Suprapubic skin (tissue), 4 donors: Measurements from ENCODE around the gene NTN4. TPM values are rescaled to one million over a fixed set of nuclear protein-coding genes. Genes with fewer than 3 reads are reported as not detected.

Source experiments
- DNase-seq, 2 donors: peaks; one replicate each; pipeline ENCODE4 v3.0.0-alpha.2; 2019; ENCODE audit warnings: low spot score in 2 of 2
- H3K27ac ChIP-seq: fragments of 200-600 bp; sonication (generic); one replicate; pipeline ENCODE4 v1.5.1; 2019
- H3K27me3 ChIP-seq: fragments of 200-600 bp; sonication (generic); one replicate; pipeline ENCODE4 v1.5.1; 2019
- H3K36me3 ChIP-seq: fragments of 200-600 bp; sonication (generic); one replicate; pipeline ENCODE4 v1.5.1; 2019
- H3K4me1 ChIP-seq: fragments of 200-600 bp; sonication (generic); one replicate; pipeline ENCODE4 v1.5.1; 2019
- H3K4me3 ChIP-seq: fragments of 200-600 bp; sonication (generic); one replicate; pipeline ENCODE4 v1.5.1; 2019; ENCODE audit warnings: mild to moderate bottlenecking
- H3K9me3 ChIP-seq: fragments of 200-600 bp; sonication (generic); one replicate; pipeline ENCODE4 v1.5.1; 2019
- EP300 ChIP-seq: sonication (generic); formaldehyde crosslinking; IDR thresholded peaks from one replicate; pipeline ENCODE4 v1.6.1; 2017; ENCODE audit warnings: antibody characterized with exemption
- POLR2A ChIP-seq, 2 donors: fragments of 450-650 bp; IDR thresholded peaks; one replicate each; pipeline ENCODE4 v1.6.1; 2017; ENCODE audit warnings: antibody characterized with exemption in 2 of 2, mild to moderate bottlenecking in 2 of 2, moderate library complexity in 2 of 2
- POLR2AphosphoS5 ChIP-seq, 3 donors: sonication (generic); formaldehyde crosslinking; IDR thresholded peaks; one replicate each; pipeline ENCODE4 v1.6.1; 2017; ENCODE audit warnings: antibody characterized with exemption in 3 of 3
- WGBS: methylation state at CpG from one replicate; pipeline ENCODE4 v1.1.5; 2018; 5-methylcytosine and 5-hydroxymethylcytosine counted together
- total RNA-seq, 4 donors: library from RNA; depleted of rRNA; stranded (reverse); fragments of >200 nt; gene quantifications; one replicate each; pipeline ENCODE4 v1.1.0, GENCODE V29; 2016
- TF ChIP-seq, protein P1 (sequence below), 2 donors: fragments of 200-600 bp in 1 of 2; fragments of 450-650 bp in 1 of 2; sonication (generic) in 1 of 2; IDR thresholded peaks; one replicate each; pipeline ENCODE4 v1.5.1; 2016 to 2019; ENCODE audit warnings: antibody characterized with exemption in 2 of 2, mild to moderate bottlenecking in 1 of 2, moderate library complexity in 1 of 2

The NTN4 gene
- total RNA-seq, 4 donors from 2014 or later, result 7.2 to 18.7 (median 13.0) TPM

DNA sequence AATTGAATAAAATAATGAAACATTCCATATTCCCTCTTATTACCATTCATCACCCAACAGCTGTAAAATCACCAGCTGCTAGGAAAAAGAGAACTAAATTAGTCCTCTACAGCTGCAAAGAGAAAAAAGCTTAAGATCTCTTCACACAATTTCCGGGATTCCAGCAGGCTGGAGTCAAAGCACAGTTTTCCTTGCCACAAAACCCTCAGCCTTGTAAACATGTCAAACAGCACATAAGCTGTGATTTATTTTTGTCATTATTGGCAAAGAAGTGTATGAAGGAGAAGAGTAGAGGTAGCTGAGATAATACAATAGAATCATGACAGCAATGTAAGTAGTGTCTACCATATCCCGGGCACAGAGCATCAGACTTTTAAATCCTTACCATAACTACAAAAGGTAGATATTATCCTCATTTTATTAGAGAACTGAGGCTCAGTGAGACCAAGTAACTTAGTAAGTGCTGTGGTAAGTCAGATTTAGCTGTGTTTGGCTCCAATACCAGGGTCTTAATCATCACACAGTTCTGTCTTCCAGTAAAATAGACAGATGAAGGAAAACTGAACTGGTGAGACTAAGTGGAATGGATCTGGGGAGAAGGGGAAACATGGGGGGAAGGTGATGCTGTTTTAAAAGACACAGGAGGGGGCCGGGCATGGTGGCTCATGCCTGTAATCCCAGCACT, 57.3 kb downstream of the NTN4 start:
- 48% methylated on average over 3 of the region's 3 CpGs for WGBS
- no peak overlapping the region for H3K4me3 ChIP-seq
- no peaks in the 10 kb centered on the region for H3K9me3 ChIP-seq
- no peaks in the 10 kb centered on the region for H3K36me3 ChIP-seq
- peaks cover 20% of the 10 kb centered on the region for H3K4me1 ChIP-seq
- DNase-seq, result no peak
- peak overlapping the region; percentile 48 for H3K27ac ChIP-seq
- TF ChIP-seq POLR2A (IDR thresholded peaks at IDR 0.05) (no peak), POLR2AphosphoS5 (IDR thresholded peaks at IDR 0.05) (no peak), EP300 (no peak)
- TF ChIP-seq, protein P1, sequence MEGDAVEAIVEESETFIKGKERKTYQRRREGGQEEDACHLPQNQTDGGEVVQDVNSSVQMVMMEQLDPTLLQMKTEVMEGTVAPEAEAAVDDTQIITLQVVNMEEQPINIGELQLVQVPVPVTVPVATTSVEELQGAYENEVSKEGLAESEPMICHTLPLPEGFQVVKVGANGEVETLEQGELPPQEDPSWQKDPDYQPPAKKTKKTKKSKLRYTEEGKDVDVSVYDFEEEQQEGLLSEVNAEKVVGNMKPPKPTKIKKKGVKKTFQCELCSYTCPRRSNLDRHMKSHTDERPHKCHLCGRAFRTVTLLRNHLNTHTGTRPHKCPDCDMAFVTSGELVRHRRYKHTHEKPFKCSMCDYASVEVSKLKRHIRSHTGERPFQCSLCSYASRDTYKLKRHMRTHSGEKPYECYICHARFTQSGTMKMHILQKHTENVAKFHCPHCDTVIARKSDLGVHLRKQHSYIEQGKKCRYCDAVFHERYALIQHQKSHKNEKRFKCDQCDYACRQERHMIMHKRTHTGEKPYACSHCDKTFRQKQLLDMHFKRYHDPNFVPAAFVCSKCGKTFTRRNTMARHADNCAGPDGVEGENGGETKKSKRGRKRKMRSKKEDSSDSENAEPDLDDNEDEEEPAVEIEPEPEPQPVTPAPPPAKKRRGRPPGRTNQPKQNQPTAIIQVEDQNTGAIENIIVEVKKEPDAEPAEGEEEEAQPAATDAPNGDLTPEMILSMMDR (IDR thresholded peaks at IDR 0.05), result no peak
- H3K27me3 ChIP-seq, result no peaks in the 10 kb centered on the region

DNA sequence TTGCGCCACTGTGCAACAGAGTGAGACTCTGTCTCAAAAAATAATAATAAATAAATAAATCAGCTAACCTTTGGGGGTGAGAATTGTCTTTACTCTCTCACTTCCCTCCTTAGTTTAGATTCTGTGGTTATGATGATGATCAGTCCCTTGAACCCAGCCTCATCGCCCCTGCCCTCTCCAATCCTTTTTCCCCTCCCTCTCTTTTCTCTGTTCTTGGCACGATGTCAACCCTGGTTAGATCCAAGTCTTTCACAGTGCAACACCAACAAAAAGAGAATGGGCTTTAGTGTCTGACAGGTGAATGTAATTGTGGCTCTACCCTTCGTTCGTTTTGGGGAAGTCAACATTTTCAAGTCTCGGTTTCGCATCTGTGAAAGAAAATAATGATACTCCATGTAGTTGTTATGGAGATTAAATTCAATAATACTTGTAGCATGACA, 59.0 kb downstream of the NTN4 start:
- Histone ChIP-seq H3K9me3 (peaks cover 4% of the 10 kb centered on the region), H3K27me3 (no peaks in the 10 kb centered on the region), H3K4me3 (no peak overlapping the region), H3K4me1 (peaks cover 18% of the 10 kb centered on the region), H3K27ac (no peak overlapping the region), H3K36me3 (no peaks in the 10 kb centered on the region)
- WGBS, result 92% methylated on average over 7 of the region's 7 CpGs
- TF ChIP-seq EP300 (no peak), POLR2AphosphoS5 (IDR thresholded peaks at IDR 0.05) (no peak), POLR2A (IDR thresholded peaks at IDR 0.05) (no peak)
- TF ChIP-seq, protein P1 (IDR thresholded peaks at IDR 0.05), result no peak
- no peak for DNase-seq

DNA sequence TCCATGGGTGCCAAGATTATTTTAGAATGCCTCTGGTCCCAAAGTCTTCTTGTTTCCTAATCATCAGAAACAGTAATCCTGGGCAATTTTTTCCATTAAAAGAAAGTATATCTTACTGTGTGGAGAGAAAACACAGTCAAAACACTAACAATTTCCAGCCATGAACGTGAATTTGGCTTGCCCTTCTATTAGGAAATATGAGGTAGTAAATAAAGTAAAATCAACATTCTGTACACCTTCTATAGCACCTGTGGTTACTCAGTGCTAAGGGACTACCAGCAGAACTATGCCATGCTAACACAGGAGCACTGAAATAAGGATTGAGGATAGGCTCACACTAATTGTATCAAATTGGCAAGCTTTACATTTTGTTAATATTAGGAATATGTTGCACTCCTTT, 60.1 kb downstream of the NTN4 start:
- Histone ChIP-seq H3K27ac (no peak overlapping the region), H3K36me3 (no peaks in the 10 kb centered on the region), H3K4me1 (peaks cover 14% of the 10 kb centered on the region), H3K27me3 (no peaks in the 10 kb centered on the region), H3K9me3 (peaks cover 6% of the 10 kb centered on the region), H3K4me3 (no peak overlapping the region)
- 71% methylated on average over 1 of the region's 1 CpG for WGBS
- TF ChIP-seq, protein P1 (IDR thresholded peaks at IDR 0.05), result no peak
- TF ChIP-seq POLR2A (IDR thresholded peaks at IDR 0.05), result no peak
- TF ChIP-seq POLR2AphosphoS5 (IDR thresholded peaks at IDR 0.05), result no peak
- TF ChIP-seq EP300, result no peak
- DNase-seq, result no peak

DNA sequence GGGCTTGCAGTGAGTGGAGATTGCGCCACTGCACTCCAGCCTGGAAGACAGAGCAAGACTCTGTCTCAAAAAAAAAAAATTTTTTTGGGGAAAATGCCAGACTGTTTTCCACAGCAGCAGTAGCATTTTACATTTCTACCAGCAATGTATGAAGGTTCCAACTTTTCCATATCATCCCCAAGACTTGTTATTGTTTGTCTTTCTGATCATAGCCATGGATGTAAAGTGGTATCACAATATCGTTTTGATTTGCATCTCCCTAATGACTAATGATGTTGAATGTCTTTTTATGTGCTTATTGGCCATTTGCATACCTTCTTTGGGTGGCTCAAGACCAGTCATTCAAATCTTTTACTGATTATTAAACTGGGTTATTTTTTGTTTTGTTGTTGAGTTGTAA, 63.7 kb downstream of the NTN4 start:
- H3K9me3 ChIP-seq, result peaks cover 6% of the 10 kb centered on the region

DNA sequence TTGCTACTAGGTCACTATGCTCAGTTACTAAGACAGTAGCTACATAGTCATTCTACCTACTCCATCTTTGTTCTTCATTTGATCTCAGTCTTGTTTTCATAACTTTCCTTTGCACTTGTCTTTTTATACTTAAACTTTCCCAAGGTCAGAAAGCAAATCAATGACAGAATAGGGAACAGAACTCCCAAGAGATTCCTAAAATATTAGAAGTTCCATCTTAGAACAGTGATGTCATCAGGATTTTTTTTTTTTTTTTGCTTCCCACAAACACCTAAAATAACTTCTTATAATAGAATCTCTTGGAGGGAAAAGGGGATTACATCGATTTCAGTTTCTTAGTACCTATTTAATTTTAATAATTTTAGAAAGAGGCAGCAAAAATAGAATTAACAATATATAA, 65.8 kb downstream of the NTN4 start:
- Histone ChIP-seq H3K27me3 (no peaks in the 10 kb centered on the region), H3K27ac (no peak overlapping the region), H3K4me3 (no peak overlapping the region), H3K9me3 (peaks cover 6% of the 10 kb centered on the region), H3K36me3 (no peaks in the 10 kb centered on the region), H3K4me1 (peaks cover 18% of the 10 kb centered on the region)
- TF ChIP-seq EP300 (no peak), POLR2AphosphoS5 (IDR thresholded peaks at IDR 0.05) (no peak)
- 77% methylated on average over 1 of the region's 1 CpG for WGBS
- DNase-seq, result no peak

More for the DNA sequence above, 63.7 kb downstream of the NTN4 start:
- DNase-seq, result no peak
- Histone ChIP-seq H3K27ac (no peak overlapping the region), H3K4me1 (no peaks in the 10 kb centered on the region), H3K36me3 (no peaks in the 10 kb centered on the region), H3K4me3 (no peak overlapping the region), H3K27me3 (no peaks in the 10 kb centered on the region)
- WGBS, result 86% methylated on average over 2 of the region's 2 CpGs
- TF ChIP-seq, protein P1 (IDR thresholded peaks at IDR 0.05), result no peak
- TF ChIP-seq EP300 (no peak), POLR2A (IDR thresholded peaks at IDR 0.05) (no peak), POLR2AphosphoS5 (IDR thresholded peaks at IDR 0.05) (no peak)
